Measurements from ENCODE around the gene SIL1. TPM values are rescaled to one million over a fixed set of nuclear protein-coding genes. Genes with fewer than 3 reads are reported as not detected.
"Not testable (repeated sequence)": the region's sequence is repeated elsewhere in the genome, so short reads cannot be mapped to it uniquely, and the experiment has no call there.

Gene SIL1
- total and polyA plus RNA-seq, 2 of the 8 experiments (the other 6 are each of a cell fraction or from before 2014, with no cell fraction given): 8.3 to 12.8 TPM

- not testable (repeated sequence) for H2BK12ac ChIP-seq (ENCODE audit: low read depth, low read length); H3K9ac ChIP-seq (replicated peaks in 1 of 4; ENCODE audit: extremely low read depth in 1 of 4, low read depth in 3 of 4, low read length in 3 of 4); H2BK120ac ChIP-seq (replicated peaks; ENCODE audit: low read depth, low read length); DNase-seq (ENCODE audit: low read depth in 1 of 2, low spot score in 2 of 2); H3K23ac ChIP-seq (ENCODE audit: insufficient read length); H3K18ac ChIP-seq (ENCODE audit: extremely low read depth, low read length); H3K14ac ChIP-seq (ENCODE audit: insufficient read length); H3K4me2 ChIP-seq (ENCODE audit: insufficient read depth in 1 of 2, low read depth in 2 of 2, low read length in 2 of 2); H3K27me3 ChIP-seq (replicated peaks in 1 of 4; ENCODE audit: control insufficient read depth in 3 of 4, extremely low read depth in 1 of 4, insufficient read depth in 3 of 4, low read length in 3 of 4); H3K56ac ChIP-seq (replicated peaks; ENCODE audit: insufficient read length, low read depth, low read length); H2AK5ac ChIP-seq (ENCODE audit: low read depth, low read length); H3K23me2 ChIP-seq (ENCODE audit: low read depth, low read length); H3K9me3 ChIP-seq (ENCODE audit: insufficient read depth in 2 of 2, low read depth in 1 of 2, low read length in 1 of 2); H4K91ac ChIP-seq (replicated peaks; ENCODE audit: insufficient read length, low read length); H4K5ac ChIP-seq (ENCODE audit: insufficient read length, low read depth, low read length); H4K8ac ChIP-seq (ENCODE audit: extremely low read depth, insufficient read depth, low read length); H3K4me3 ChIP-seq (ENCODE audit: extremely low read depth in 1 of 4, insufficient read depth in 2 of 4, low read depth in 3 of 4, low read length in 4 of 4); H2BK15ac ChIP-seq (ENCODE audit: low read length); H4K20me1 ChIP-seq (replicated peaks in 1 of 2; ENCODE audit: control insufficient read depth in 1 of 2, insufficient read depth in 2 of 2, low read length in 2 of 2); FAIRE-seq; H3K79me1 ChIP-seq (ENCODE audit: low read depth, low read length); H2BK5ac ChIP-seq (ENCODE audit: low read depth, low read length); H3K79me2 ChIP-seq (ENCODE audit: control insufficient read depth in 1 of 2, insufficient read depth in 2 of 2, low read length in 2 of 2); H3K4ac ChIP-seq (replicated peaks; ENCODE audit: insufficient read length, low read depth, low read length); H3K36me3 ChIP-seq (ENCODE audit: control insufficient read depth in 2 of 4, insufficient read depth in 4 of 4, low read length in 3 of 4); H3K27ac ChIP-seq (ENCODE audit: low read depth, low read length); H3K4me1 ChIP-seq (replicated peaks in 1 of 4; ENCODE audit: control insufficient read depth in 3 of 4, insufficient read depth in 4 of 4, low read length in 3 of 4); H2BK20ac ChIP-seq (ENCODE audit: low read length); H2AFZ ChIP-seq (ENCODE audit: low read length)
- ChIA-PET POLR2A (ENCODE audit: partially characterized antibody) (interaction anchor here (0.7 kb wide), 1 partner anchor 10 kb away, joined by 3 read pairs; no protein-coding TSS in a partner anchor), CTCF (ENCODE audit: partially characterized antibody) (interaction anchor here (0.6 to 4.3 kb wide), 6 partner anchors 10 to 571 kb away, joined by 3 to 14 read pairs (median 4); no protein-coding TSS in a partner anchor)
- 87% methylated on average over 2 of the region's 4 CpGs; no CpG with 5 or more reads in 1 of the 2 experiments for WGBS, 2 experiments (ENCODE audit: extremely low coverage in 1 of 2, insufficient coverage in 1 of 2, insufficient read length in 1 of 2, insufficient replicate concordance in 2 of 2, low coverage in 1 of 2, low lambda C conversion rate in 2 of 2, missing lambda C conversion rate in 1 of 2)
Measured at GRCh38 chr5:139192906-139193305, 5.3 kb downstream of the SIL1 start.

- H3K4me1 ChIP-seq (replicated peaks in 1 of 4; ENCODE audit: control insufficient read depth in 3 of 4, insufficient read depth in 4 of 4, low read length in 3 of 4); H2AK5ac ChIP-seq (ENCODE audit: low read depth, low read length); H3K4me2 ChIP-seq (ENCODE audit: insufficient read depth in 1 of 2, low read depth in 2 of 2, low read length in 2 of 2); H3K18ac ChIP-seq (ENCODE audit: extremely low read depth, low read length); H3K27ac ChIP-seq (ENCODE audit: low read depth, low read length); POLR2A ChIA-PET (ENCODE audit: partially characterized antibody); H3K4ac ChIP-seq (replicated peaks; ENCODE audit: insufficient read length, low read depth, low read length); H3K23ac ChIP-seq (ENCODE audit: insufficient read length); H2BK120ac ChIP-seq (replicated peaks; ENCODE audit: low read depth, low read length); H3K4me3 ChIP-seq (ENCODE audit: extremely low read depth in 1 of 4, insufficient read depth in 2 of 4, low read depth in 3 of 4, low read length in 4 of 4); H3K9ac ChIP-seq (replicated peaks in 1 of 4; ENCODE audit: extremely low read depth in 1 of 4, low read depth in 3 of 4, low read length in 3 of 4); H3K79me1 ChIP-seq (ENCODE audit: low read depth, low read length); H2BK15ac ChIP-seq (ENCODE audit: low read length); H4K8ac ChIP-seq (ENCODE audit: extremely low read depth, insufficient read depth, low read length); H2BK5ac ChIP-seq (ENCODE audit: low read depth, low read length); H4K20me1 ChIP-seq (replicated peaks in 1 of 2; ENCODE audit: control insufficient read depth in 1 of 2, insufficient read depth in 2 of 2, low read length in 2 of 2); H4K5ac ChIP-seq (ENCODE audit: insufficient read length, low read depth, low read length); DNase-seq (ENCODE audit: low read depth in 1 of 2, low spot score in 2 of 2); H3K79me2 ChIP-seq (ENCODE audit: control insufficient read depth in 1 of 2, insufficient read depth in 2 of 2, low read length in 2 of 2); H2BK12ac ChIP-seq (ENCODE audit: low read depth, low read length); H3K56ac ChIP-seq (replicated peaks; ENCODE audit: insufficient read length, low read depth, low read length); FAIRE-seq; H2AFZ ChIP-seq (ENCODE audit: low read length); H3K9me3 ChIP-seq (ENCODE audit: insufficient read depth in 2 of 2, low read depth in 1 of 2, low read length in 1 of 2); H3K36me3 ChIP-seq (ENCODE audit: control insufficient read depth in 2 of 4, insufficient read depth in 4 of 4, low read length in 3 of 4); H3K27me3 ChIP-seq (replicated peaks in 1 of 4; ENCODE audit: control insufficient read depth in 3 of 4, extremely low read depth in 1 of 4, insufficient read depth in 3 of 4, low read length in 3 of 4); H3K23me2 ChIP-seq (ENCODE audit: low read depth, low read length); H3K14ac ChIP-seq (ENCODE audit: insufficient read length); H4K91ac ChIP-seq (replicated peaks; ENCODE audit: insufficient read length, low read length); H2BK20ac ChIP-seq (ENCODE audit: low read length): not testable (repeated sequence)
- CTCF ChIA-PET (ENCODE audit: partially characterized antibody): interaction anchor here (0.6 to 4.3 kb wide), 5 partner anchors 9 to 191 kb away, joined by 3 to 14 read pairs (median 3); no protein-coding TSS in a partner anchor
- WGBS, 2 experiments (ENCODE audit: extremely low coverage in 1 of 2, insufficient coverage in 1 of 2, insufficient read length in 1 of 2, insufficient replicate concordance in 2 of 2, low coverage in 1 of 2, low lambda C conversion rate in 2 of 2, missing lambda C conversion rate in 1 of 2): 71% methylated on average over 1 of the region's 3 CpGs; no CpG with 5 or more reads in 1 of the 2 experiments
Measured at GRCh38 chr5:139191954-139192353, 6.2 kb downstream of the SIL1 start.
